GM12873 (cell line): ENCODE results near the gene EXD1.

Experiments
- CTCF ChIP-seq: IDR thresholded peaks from 2 replicates; pipeline ENCODE4 v1.5.1; 2012; ENCODE audit warnings: low read depth, mild to moderate bottlenecking, moderate library complexity, low read length, control low read depth; ENCODE audit not compliant: insufficient read depth; ENCODE audit errors: missing control alignments

Gene EXD1

GRCh38 chr15:41183581-41183980, 47.0 kb downstream of the EXD1 start:
- TF ChIP-seq CTCF, result no peak

- TF ChIP-seq CTCF, result no peak
Observed at GRCh38 chr15:41182266-41182665, 48.3 kb downstream of the EXD1 start.

- no peak for TF ChIP-seq CTCF
Observed at GRCh38 chr15:41180206-41180789, 50.3 kb downstream of the EXD1 start.

- TF ChIP-seq CTCF, result no peak
Observed at GRCh38 chr15:41169781-41170180, 60.8 kb downstream of the EXD1 start.

- no peak for TF ChIP-seq CTCF
Observed at GRCh38 chr15:41169086-41169485, 61.5 kb downstream of the EXD1 start.

GRCh38 chr15:41161736-41162135, 68.8 kb downstream of the EXD1 start:
- TF ChIP-seq CTCF, result no peak

- TF ChIP-seq CTCF, result no peak
Observed at GRCh38 chr15:41161336-41161735, 69.2 kb downstream of the EXD1 start.
